HG03354 (cell line): Measurements from ENCODE around the gene CUTA.
"Not testable (repeated sequence)": the region's sequence is repeated elsewhere in the genome, so short reads cannot be mapped to it uniquely, and the experiment has no call there.

Experiments used
- ATAC-seq: cut with Tn5 transposase; IDR thresholded peaks from one replicate; pipeline ENCODE4 v1.9.1; 2021; ENCODE audit warnings: mild to moderate bottlenecking; ENCODE audit not compliant: unreplicated experiment, poor library complexity, severe bottlenecking

Gene CUTA

DNA sequence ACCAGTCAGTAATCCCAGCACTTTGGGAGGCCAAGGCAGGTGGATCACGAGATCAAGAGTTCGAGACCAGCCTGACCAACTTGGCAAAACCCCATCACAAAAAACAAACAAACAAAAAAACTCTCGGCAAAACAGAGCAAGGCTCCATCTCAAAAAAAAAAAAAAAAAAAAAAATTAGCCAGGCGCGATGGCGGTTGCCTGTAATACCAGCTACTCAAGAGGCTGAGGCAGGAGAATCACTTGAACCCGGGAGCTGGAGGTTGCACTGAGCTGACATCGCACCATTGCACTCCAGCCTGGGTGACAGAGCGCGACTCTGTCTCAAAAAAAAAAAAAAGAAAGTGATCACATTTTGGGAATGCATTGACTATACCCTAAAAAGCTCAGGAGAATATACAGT, 38.7 kb downstream of the CUTA start:
- ATAC-seq = not testable (repeated sequence)

DNA sequence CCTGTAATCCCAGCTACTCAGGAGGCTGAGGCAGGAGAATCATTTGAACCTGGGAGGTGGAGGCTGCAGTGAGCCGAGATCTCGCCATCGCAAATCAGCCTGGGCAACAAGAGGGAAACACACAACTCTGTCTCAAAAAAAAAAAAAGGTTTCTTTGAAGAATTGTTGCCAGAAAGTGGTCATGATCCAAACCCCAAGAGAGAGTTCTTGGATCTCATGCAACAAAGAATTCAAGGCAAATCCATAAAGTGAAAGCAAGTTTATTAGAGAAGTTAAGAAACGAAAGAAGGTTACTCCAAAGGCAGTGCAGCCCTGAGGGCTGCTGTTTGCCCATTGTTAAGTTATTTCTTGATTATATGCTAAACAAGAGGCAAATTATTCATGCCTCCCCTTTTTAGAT, 40.7 kb downstream of the CUTA start:
- ATAC-seq = no peak

DNA sequence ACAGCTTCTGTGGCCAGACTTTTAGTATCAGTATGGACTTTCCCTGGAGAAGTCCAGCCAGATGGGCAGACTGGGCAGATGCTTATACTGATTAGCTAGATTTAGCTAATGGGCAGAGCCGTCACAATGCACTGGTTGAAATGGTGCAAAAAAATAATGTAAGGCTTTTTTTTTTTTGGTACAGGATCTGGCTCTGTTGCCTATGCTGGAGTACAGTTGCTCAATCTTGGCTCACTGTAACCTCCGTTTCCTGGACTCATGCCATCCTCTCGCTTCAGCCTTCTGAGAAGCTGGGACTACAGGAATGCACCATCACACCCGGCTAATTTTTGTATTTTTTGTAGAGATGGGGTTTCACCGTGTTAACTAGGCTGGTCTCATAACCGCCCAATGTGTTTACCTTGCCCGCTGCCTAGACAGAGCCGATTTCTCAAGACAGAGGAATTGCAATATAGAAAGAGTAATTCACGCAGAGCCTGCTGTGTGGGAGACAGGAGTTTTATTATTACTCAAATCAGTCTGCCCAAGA, 42.7 kb downstream of the CUTA start:
- ATAC-seq = no peak

DNA sequence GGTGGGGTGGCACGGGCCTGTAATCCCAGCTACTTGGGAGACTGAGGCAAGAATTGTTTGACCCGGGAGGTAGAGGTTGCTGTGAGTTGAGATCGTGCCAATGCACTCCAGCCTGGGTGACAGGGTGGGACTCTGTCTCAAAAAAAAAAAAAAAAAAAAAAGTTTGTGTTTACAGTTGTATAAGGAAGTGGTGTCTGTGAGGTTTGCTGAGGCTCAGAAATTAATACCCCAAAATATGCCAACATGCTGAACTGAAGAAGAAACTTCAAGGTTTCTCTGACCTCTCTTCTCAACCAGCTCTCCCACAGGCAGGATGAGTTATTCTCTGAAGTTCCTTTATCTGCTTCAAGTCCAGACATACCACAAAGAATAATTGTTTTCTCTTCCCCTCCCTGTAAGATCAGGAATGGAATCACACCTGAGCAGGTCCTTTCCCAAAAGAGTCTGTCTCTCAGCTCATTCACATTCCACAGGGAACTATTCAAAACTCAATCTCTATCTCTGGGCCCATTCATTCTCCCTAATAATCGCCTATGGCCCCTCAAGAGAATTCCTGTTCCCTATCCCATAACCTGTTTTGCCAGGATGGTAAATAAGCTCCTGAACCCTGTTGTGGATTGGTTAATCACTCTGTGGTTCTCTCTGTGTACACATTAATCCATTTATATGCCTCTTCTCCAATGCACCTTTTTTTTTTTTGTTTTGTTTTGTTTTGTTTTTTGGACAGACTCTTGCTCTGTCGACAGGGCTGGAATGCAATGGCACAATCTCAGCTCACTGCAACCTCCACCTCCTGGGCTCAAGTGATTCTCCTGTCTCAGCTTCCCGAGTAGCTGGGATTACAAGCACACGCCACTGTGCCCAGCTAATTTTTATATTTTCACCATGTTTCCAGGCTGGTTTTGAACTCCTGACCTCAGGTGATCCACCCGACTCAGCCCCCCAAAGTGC, 43.7 kb downstream of the CUTA start:
- ATAC-seq = no peak

DNA sequence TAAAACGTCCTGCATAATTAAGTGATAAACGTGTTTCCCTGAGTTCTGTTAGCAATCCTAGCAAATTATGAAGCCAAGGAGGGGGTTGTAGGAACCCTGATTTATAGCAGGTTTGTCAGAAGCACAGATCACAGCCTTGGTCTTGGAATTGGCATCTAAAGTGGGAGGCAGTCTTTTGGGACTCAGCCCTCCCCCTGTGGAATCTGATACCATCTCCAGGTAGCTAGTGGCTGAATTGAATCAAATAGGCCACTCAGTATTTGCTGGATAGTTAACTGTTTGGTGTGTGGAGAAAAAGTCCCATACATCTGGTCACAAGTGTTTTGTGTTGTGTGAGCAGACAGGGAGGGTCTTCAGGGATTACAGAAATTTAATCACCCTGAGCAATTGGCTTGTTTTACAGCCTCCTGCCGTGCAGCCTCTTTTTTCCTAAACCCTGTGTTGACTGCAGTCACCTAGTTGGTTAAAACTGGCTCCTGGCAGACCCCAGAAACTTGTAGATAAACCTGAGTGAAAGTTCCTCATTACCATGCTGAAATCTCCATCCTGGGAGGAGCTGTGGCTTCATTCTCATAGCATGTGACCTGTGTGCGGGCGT, 45.3 kb downstream of the CUTA start:
- ATAC-seq = no peak

DNA sequence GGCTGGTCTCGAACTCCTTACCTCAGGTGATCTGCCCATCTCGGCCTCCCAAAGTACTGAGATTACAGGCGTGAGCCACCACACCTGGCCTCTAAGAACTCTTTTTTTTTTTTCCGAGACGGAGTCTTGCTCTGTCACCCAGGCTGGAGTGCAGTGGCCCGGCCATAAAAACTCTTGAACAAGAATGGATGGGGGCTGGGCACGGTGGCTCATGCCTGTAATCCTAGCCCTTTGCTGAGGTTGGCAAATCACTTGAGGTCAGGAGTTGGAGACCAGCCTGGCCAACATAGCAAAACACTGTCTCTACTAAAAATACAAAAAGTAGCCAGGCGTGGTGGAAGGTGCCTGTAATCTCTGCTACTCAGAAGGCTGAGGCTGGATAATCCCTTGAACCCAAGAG, 46.0 kb downstream of the CUTA start:
- ATAC-seq = not testable (repeated sequence)

DNA sequence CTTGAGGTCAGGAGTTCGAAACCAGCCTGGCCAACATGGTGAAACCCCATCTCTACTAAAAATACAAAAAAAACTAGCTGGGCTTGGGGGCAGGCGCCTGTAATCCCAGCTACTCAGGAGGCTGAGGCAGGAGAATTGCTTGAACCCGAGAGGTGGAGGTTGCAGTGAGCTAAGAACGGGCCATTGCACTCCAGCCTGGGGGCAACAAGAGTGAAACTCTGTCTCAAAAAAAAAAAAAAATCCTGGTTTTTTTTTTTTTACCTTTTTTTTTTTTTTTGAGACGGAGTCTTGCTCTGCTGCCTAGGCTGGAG, 50.2 kb downstream of the CUTA start:
- not testable (repeated sequence) for ATAC-seq

DNA sequence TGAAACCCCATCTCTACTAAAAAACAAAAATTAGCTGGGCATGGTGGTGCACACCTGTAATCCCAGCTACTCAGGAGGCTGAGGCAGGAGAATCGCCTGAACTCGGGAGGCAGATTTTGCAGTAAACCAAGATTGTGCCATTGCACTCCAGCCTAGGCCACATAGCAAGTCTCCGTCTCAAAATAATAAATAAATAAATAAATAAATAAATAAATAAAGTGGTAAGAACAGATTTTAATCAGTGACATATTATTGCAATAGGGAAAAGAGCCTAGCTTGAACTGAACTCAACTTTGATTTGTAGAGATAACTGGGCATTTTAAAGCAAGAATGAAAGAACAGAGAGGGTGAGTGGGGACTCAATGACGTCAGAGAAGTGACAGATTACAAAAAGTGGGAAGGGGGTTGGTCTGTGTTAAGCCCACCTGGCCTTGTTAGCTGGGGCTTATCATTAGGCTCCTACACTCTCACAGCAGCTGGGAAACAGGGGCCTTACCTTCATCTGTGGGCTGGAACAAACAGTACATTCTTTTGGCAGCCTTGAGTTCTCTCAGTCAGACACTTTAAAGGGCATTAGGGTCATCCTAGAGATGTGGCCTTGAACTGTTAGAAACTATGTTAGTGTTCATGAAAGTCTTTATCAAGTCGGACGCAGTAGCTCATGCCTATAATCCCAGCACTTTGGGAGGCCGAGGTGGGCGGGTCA, 50.7 kb downstream of the CUTA start:
- ATAC-seq = no peak
